Right lobe of liver (tissue), 6 donors: Measurements from ENCODE around the gene CPNE9. TPM values are rescaled to one million over a fixed set of nuclear protein-coding genes. Genes with fewer than 3 reads are reported as not detected.
A peak's percentile ranks its signal among the peaks of the same experiment; 100 is the strongest.

Experiments used
- ATAC-seq, 4 donors: fragments of 200-7000 bp; cut with Tn5 transposase; one replicate each; pipeline ENCODE4 v1.9.1; 2020; ENCODE audit warnings: mild to moderate bottlenecking in 4 of 4, moderate library complexity in 4 of 4
- DNase-seq, 3 donors: peaks; one replicate each; pipeline ENCODE4 v3.0.0-alpha.2; 2020
- H3K27ac ChIP-seq, 3 donors: fragments of 200-600 bp; one replicate each; pipeline ENCODE4 v1.8.0; 2022
- H3K27me3 ChIP-seq, 2 donors: fragments of 200-600 bp; one replicate each; pipeline ENCODE4 v1.8.0; 2022
- H3K36me3 ChIP-seq, 4 donors: fragments of 200-600 bp; sonication (generic) in 1 of 4; one replicate each; pipeline versions ENCODE4 v1.5.1 to v1.8.0; 2017 to 2022; ENCODE audit warnings: control low read depth in 1 of 4
- H3K4me1 ChIP-seq, 4 donors: fragments of 200-600 bp; sonication (generic) in 1 of 4; one replicate each; pipeline versions ENCODE4 v1.5.1 to v1.8.0; 2017 to 2022; ENCODE audit warnings: control low read depth in 1 of 4
- H3K4me3 ChIP-seq, 3 donors: fragments of 200-600 bp; one replicate each; pipeline ENCODE4 v1.8.0; 2022
- H3K9me3 ChIP-seq, 4 donors: fragments of 200-600 bp; sonication (generic) in 1 of 4; one replicate each; pipeline versions ENCODE4 v1.5.1 to v1.8.0; 2017 to 2022; ENCODE audit warnings: control low read depth in 1 of 4
- CTCF ChIP-seq, 4 donors: fragments of 200-600 bp in 3 of 4; fragments of 450-650 bp in 1 of 4; IDR thresholded peaks; one replicate each; pipeline versions ENCODE4 v1.5.1 to v1.8.0; 2016 to 2022; ENCODE audit warnings: antibody characterized with exemption in 4 of 4, mild to moderate bottlenecking in 2 of 4
- POLR2A ChIP-seq: fragments of 450-650 bp; IDR thresholded peaks from one replicate; pipeline ENCODE4 v1.6.1; 2017; ENCODE audit warnings: antibody characterized with exemption, mild to moderate bottlenecking
- WGBS: methylation state at CpG from one replicate; pipeline ENCODE4 v1.1.6; 2018; ENCODE audit warnings: low coverage, low lambda C conversion rate; ENCODE audit not compliant: insufficient coverage; ENCODE audit errors: missing lambda C conversion rate; 5-methylcytosine and 5-hydroxymethylcytosine counted together
- intact Hi-C, 2 donors: fragments of 100-400 bp; cut with DNase I; formaldehyde crosslinking; loops; one replicate each; pipeline versions ENCODE4 v1.11.2 to v1.14.1; 2022
- total RNA-seq, 6 experiments: library from RNA; depleted of rRNA in 2 of 6; stranded (reverse); fragments of >200 nt in 2 of 6; fragmentation: NEBNext Ultra II Directional in 3 of 6; extraction: Animal tissue kit (Norgen Biotek cat#: 25700) in 3 of 6; gene quantifications; one replicate each; pipeline versions ENCODE4 v1.1.0 to v1.2.4, GENCODE V29; 2016 to 2023
- donor health status: DM: no; HTN: yes; CAD: no.
- donor health status: DM: no; HTN: no; CAD: no.
- donor health status: DM: no; HTN: no; CAD: no.
- donor health status: DM: no; HTN: yes; CAD: no.
- donor health status: DM: no; HTN: yes; CAD: no.

Gene CPNE9
- total RNA-seq, 6 experiments from 2014 or later = not detected

- no peak for TF ChIP-seq POLR2A
- no peak for TF ChIP-seq CTCF (IDR thresholded peaks at IDR 0.05)
- DNase-seq (no peak), ATAC-seq (no peak)
- H3K4me3 ChIP-seq = no peak overlapping the region
- H3K9me3 ChIP-seq = no peaks in the 10 kb centered on the region
- no peaks in the 10 kb centered on the region for H3K4me1 ChIP-seq
- intact Hi-C loops = no loop called here
- peaks cover 0 to 35% (median 14%) of the 10 kb centered on the region in 4 donors for H3K36me3 ChIP-seq
- no peak overlapping the region for H3K27ac ChIP-seq
- no peaks in the 10 kb centered on the region for H3K27me3 ChIP-seq
- WGBS = 93% methylated on average over 5 of the region's 5 CpGs
Measured at GRCh38 chr3:9761919-9762318, 58.3 kb downstream of the CPNE9 start.

GRCh38 chr3:9762871-9763270 lies 59.2 kb downstream of the CPNE9 start:
- intact Hi-C loops = no loop called here
- TF ChIP-seq POLR2A (no peak), CTCF (IDR thresholded peaks at IDR 0.05) (no peak)
- ATAC-seq = peak in 1 of 4 donors; percentile 2
- Histone ChIP-seq H3K27me3 (no peaks in the 10 kb centered on the region), H3K27ac (no peak overlapping the region), H3K36me3 (peaks cover 0 to 25% (median 8%) of the 10 kb centered on the region in 4 donors), H3K9me3 (no peaks in the 10 kb centered on the region), H3K4me1 (no peaks in the 10 kb centered on the region), H3K4me3 (no peak overlapping the region)
- WGBS = 100% methylated on average over 2 of the region's 8 CpGs
- no peak for DNase-seq

- Histone ChIP-seq H3K4me3 (no peak overlapping the region), H3K4me1 (peaks cover 0 to 11% (median 1%) of the 10 kb centered on the region in 4 donors), H3K27ac (no peak overlapping the region), H3K36me3 (peaks cover 0 to 9% (median 4%) of the 10 kb centered on the region in 4 donors), H3K9me3 (no peaks in the 10 kb centered on the region), H3K27me3 (no peaks in the 10 kb centered on the region)
- DNase-seq = no peak
- TF ChIP-seq POLR2A (no peak), CTCF (IDR thresholded peaks at IDR 0.05) (no peak)
- ATAC-seq = no peak
- intact Hi-C loops = no loop called here
- 87% methylated on average over 3 of the region's 4 CpGs for WGBS
Measured at GRCh38 chr3:9765865-9766264, 62.2 kb downstream of the CPNE9 start.

GRCh38 chr3:9767418-9767817 lies 63.8 kb downstream of the CPNE9 start:
- H3K27me3 ChIP-seq = no peaks in the 10 kb centered on the region
- DNase-seq (no peak), ATAC-seq (peak in 1 of 4 donors; percentile 2)
- TF ChIP-seq CTCF (IDR thresholded peaks at IDR 0.05) = no peak
- TF ChIP-seq POLR2A = no peak
- H3K4me3 ChIP-seq = no peak overlapping the region
- 67% methylated on average over 1 of the region's 7 CpGs for WGBS
- intact Hi-C loops = no loop called here
- no peaks in the 10 kb centered on the region for H3K9me3 ChIP-seq
- no peak overlapping the region for H3K27ac ChIP-seq
- H3K4me1 ChIP-seq = peaks cover 0 to 18% (median 4%) of the 10 kb centered on the region in 4 donors
- H3K36me3 ChIP-seq = peaks cover 0 to 9% (median 4%) of the 10 kb centered on the region in 4 donors
